GM19351 (cell line): ENCODE measurements around the gene POU2F1.

Experiments
- ATAC-seq: cut with Tn5 transposase; IDR thresholded peaks from one replicate; pipeline ENCODE4 v1.9.1; 2021; ENCODE audit warnings: mild to moderate bottlenecking, moderate library complexity; ENCODE audit not compliant: unreplicated experiment

Gene POU2F1

GRCh38 chr1:167220537-167221125, at the start of gene POU2F1:
Gene POU2F1, plus strand, starts transcription at chr1:167220886. Its CDS starts 12 bp downstream, at chr1:167220898.
- ATAC-seq: peak; percentile 54

- ATAC-seq: no peak
Measured at GRCh38 chr1:167171286-167171929, 49.3 kb upstream of the POU2F1 start.

DNA sequence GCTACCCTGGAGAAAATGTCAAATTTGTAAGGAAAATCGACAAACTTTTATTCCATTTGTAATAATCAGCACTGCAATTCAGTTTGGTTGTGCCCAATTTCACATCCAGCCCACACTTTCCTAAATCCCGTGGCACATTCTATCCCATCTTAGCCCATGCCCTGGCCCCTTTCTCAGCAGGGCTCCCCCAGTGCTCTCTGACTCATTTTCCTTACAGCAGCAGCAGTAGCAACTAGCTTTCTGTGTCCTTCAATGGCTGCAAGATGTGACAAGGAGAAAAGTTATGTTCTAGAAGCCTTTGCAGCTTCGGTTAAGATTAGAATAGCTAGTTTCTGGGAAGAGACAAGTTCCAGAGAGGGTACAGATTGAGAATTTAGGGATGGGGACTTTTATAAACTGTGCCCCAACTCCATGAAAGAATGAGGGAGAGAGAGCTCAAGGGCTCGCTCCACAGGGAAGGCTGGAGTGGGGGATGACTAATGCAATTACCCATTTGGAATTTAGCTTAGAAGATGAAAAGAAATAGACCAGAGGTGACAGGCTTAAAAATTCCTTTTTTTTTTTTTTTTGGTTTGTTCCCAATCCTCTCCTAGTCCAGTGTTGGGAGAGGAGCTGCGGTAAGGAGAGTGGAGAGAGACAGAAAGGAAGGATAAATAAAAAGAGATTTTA, 47.0 kb upstream of the POU2F1 start:
- ATAC-seq: no peak

DNA sequence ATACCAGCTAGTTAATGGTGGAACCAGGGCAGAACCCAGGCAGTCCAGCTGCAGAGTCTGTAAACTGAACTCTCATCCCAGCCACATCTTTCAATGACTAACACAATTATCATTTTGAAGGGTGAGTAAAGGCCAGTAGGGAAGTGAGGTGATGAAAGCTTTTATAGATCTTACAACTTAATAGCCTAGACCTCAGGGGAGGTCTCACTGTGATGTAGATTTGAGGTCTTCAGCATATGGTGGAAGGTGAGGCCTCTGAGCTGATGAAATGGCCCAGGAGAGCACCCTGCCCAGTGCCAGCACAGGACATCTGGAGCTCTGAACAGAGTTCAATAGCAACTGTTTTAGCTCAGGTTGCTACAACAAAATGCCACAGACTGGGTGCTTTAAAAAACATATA, 44.8 kb upstream of the POU2F1 start:
- ATAC-seq: no peak

DNA sequence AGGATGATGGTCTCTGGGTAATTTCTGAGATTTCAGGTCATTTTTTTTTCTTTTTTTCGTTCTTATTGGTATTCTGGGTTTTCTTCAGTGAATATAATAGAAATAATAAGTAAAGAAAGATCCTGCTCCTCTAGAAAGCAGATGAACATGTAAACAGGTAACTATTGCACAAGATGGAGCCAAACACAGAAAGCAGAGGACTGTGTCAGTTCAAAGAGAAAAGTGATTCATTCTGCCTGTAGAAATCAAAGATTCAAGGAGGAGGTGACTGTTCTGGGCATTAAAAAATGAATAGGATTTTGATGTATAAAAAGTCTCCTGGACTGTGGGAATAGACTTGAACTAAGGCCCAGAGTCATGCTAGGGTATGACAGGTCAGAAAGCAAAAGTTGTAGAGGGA, 41.9 kb upstream of the POU2F1 start:
- ATAC-seq: no peak

DNA sequence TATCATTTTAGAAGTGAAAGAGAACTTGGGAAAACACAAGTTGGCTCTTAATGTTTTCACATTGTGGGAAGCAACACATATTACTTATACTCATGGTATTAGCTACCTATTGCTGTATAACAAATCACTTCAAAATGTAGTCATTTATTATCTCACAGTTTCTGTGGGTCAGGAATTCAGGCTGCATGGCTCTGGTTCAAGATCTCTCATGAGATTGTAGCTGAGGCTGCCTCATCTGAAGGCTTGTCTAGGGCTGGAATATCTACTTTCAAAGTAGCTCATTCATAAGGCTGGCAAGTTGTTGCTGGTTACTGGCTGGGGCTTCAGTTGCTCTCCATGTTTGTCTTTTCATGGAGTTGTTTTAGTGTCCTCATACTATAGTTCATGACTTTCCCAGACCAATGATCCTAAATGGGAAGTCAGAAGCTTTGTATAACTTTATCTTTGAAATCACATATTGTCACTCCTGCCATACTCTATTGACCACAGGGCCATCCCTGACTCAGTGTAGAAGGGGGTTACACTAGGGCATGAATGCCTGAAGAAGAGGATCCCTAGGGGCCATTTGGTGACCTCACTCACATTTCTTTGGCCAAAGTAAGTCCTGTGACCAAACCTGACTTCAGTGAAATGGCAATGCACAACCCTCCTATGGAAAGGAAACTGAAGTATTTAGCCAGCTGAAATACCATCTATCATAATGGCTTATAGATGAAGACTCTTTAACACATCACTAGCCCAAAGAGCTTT, 37.9 kb upstream of the POU2F1 start:
- ATAC-seq: no peak

DNA sequence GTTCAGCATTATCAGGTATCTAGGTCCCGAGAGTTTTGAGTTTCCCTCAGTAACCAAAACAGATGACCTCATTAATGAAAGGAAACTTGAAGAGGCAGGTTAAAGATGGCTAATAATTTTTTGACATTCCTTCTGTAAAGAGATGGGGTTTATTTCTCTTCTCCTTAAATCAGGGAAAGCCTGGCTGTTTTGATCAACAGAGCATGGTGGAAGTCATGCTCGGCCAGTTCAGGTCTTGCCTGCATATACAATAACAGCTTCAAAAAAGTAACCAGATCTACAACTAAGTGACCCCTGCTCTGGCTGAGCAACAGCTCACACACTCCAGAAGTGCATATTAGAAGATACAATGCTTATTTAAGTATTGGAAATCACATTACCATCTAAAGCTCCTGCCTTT, 36.6 kb upstream of the POU2F1 start:
- ATAC-seq: no peak

DNA sequence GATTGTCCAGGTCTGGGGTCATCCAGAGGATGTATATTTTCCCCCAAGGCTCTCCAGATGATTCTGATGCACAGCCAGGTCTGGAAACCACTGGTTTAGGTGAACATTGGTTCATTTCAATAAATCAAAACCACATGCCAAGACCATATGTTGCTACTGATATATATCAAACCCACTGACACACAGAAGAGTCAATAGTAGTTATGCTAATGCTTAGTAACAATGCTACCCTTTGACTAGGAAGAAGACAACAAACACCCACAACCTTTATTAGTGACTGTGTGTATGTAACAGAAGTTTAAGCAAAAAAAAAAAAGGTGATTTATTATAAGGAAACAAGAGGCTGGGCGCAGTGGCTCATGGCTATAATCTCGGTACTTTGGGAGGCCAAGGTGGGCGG, 35.6 kb upstream of the POU2F1 start:
- ATAC-seq: no peak

DNA sequence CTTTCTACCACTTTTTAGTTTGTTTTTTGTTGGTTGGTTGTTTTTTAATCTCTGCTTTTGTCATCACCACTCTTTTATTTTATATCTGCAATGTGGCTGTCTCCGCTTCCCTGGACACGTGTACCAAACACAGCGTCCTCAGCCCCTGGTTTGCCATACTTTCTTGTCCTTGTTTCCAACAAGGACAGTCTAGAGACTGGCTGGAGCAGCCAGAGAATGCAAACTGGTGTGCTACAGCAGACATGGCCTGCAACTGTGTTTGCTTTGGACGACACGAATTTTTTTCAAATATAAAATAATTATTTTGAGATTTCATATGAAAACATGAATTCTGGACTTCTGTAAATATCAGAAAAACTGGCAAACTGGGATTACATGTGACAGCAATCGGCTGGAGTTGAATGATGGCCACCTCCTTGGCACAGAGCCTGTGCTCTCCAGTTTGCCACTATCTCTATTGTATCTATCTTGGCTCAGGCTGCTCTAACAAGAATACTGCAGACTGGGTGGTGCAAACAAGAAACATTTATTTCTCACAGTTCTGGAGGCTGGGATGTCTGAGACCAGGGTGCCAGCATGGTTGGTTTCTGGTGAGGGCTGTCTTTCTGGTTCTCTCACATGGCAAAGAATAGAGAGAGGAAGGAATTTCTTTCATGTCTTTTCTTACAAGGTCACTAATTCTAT, 34.6 kb upstream of the POU2F1 start:
- no peak for ATAC-seq

DNA sequence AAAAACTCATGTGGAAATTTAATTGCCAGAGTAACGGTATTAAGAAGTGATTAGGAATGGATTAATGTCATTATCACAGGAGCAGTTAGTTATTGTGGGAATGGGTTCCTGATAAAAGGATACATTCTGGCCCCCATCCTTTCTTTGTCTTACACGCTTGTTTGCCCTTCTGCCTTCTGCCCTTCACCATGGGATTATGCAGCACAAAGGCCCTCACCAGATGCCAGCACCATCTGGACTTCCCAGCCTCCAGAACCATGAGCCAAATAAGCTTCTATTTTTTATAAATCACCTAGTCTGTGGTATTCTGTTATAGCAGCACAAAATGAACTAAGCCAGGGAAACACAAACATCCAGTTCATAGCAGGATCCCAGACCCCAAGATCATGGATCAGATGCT, 33.9 kb upstream of the POU2F1 start:
- no peak for ATAC-seq

DNA sequence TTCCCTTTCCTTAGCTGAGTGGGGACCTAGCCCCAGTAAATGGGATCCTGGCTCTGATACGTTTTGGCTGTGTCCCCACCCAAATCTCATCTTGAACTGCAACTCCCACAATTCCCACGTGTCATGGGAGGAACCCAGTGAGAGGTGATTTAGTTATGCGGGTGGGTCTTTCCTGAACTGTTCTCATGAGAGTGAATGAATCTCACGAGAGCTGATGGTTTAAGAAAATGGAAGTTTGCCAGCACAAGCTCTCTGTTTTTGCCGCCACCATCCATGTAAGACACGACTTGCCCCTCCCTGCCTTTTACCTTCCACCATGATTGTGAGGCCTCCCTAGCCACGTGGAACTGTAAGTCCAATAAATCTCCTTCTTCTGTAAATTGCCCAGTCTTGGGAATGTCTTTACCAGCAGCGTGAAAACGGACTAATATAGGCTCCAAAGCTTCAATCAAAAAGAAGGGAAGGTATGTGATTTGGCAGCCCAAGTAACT, 29.9 kb upstream of the POU2F1 start:
- ATAC-seq: no peak

DNA sequence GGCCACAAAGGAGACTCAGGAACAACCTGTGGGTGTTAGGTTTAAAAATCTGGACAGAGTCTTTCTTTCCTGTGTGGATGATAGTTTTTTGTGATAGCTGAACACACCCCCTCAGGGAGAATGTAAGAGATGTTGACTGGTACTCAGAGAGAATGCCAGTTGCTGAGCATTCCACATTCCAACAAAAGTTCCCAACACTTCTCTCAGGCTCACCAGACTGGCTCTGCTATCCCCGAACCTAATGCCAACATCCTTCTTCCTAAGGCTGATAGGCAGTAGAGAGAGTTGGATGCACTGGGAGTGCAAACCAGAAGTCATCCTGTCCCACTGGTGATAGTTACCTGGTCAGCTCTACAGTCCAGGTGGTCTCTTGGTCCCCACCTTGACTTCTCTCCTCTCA, 28.7 kb upstream of the POU2F1 start:
- ATAC-seq: no peak

GRCh38 chr1:167194182-167194581, 26.5 kb upstream of the POU2F1 start:
- no peak for ATAC-seq

- no peak for ATAC-seq
Measured at GRCh38 chr1:167196166-167196565, 24.5 kb upstream of the POU2F1 start.

DNA sequence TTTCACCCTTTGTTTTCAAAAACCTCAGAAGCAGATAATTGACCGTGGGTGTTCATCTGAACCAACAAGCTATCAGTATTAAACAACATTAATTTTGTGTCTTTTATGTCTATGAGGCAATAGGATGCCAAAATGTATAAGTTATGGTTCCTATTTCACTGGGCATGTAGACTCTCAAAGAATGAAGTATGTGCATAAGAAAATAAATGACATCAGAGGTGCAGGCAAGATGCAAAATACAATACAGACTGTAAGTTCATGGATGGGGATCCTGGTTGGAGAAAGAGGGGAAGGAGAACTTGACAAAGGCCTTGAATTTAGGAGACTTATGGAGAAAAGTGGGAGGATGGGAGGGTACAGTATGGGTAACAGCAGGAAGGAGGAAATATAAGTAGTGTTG, 23.4 kb upstream of the POU2F1 start:
- ATAC-seq: no peak

DNA sequence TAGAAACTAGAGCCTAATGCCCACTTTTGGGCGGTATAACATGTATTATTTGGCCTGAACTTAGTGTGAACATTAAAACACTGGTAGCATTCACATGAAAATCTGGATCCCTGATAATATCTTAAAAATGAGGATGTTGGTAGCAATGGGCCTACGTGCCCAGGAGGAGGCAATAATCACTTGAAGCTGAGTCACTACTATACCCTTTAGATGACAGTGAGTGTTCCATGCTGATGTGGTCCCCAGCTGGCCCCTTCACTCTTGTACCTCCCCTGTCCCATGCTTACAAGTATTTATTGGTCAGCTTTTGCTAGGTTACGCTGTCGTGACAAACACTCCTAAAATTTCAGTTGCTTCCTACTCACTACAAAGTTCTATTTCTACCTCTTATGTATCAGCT, 23.0 kb upstream of the POU2F1 start:
- ATAC-seq: no peak

GRCh38 chr1:167198518-167199133, 22.1 kb upstream of the POU2F1 start:
- no peak for ATAC-seq

- no peak for ATAC-seq
Measured at GRCh38 chr1:167199656-167200055, 21.0 kb upstream of the POU2F1 start.

GRCh38 chr1:167200272-167200671, 20.4 kb upstream of the POU2F1 start:
- no peak for ATAC-seq

- no peak for ATAC-seq
Measured at GRCh38 chr1:167200749-167201148, 19.9 kb upstream of the POU2F1 start.

GRCh38 chr1:167202049-167202448, 18.6 kb upstream of the POU2F1 start:
- no peak for ATAC-seq
